ENCODE results near the gene GMDS.
A peak's percentile ranks its signal among the peaks of the same experiment; 100 is the strongest.

GMDS gene

GRCh38 chr6:2245103-2245876 lies at the start of gene GMDS:
Gene GMDS, minus strand, starts transcription at chr6:2245605.
- DNase-seq: peak; percentile 79

- no peak for DNase-seq
Observed at GRCh38 chr6:2285510-2285909, 40.1 kb upstream of the GMDS start.

GRCh38 chr6:2275892-2276242 lies 30.5 kb upstream of the GMDS start:
- DNase-seq: no peak

GRCh38 chr6:2274981-2275891 lies 29.8 kb upstream of the GMDS start:
- DNase-seq: no peak

GRCh38 chr6:2272696-2273095 lies 27.3 kb upstream of the GMDS start:
- no peak for DNase-seq

GRCh38 chr6:2270054-2270453 lies 24.6 kb upstream of the GMDS start:
- no peak for DNase-seq

GRCh38 chr6:2266841-2267240 lies 21.4 kb upstream of the GMDS start:
- DNase-seq: no peak

GRCh38 chr6:2266031-2266795 lies 20.8 kb upstream of the GMDS start:
- DNase-seq: no peak

GRCh38 chr6:2264932-2265331 lies 19.5 kb upstream of the GMDS start:
- no peak for DNase-seq

- DNase-seq: no peak
Observed at GRCh38 chr6:2263896-2264295, 18.5 kb upstream of the GMDS start.

- DNase-seq: no peak
Observed at GRCh38 chr6:2259574-2259973, 14.2 kb upstream of the GMDS start.

- DNase-seq: no peak
Observed at GRCh38 chr6:2259002-2259494, 13.6 kb upstream of the GMDS start.

- no peak for DNase-seq
Observed at GRCh38 chr6:2258112-2258511, 12.7 kb upstream of the GMDS start.

GRCh38 chr6:2257363-2257762 lies 12.0 kb upstream of the GMDS start:
- DNase-seq: peak; percentile 8

GRCh38 chr6:2254747-2255146 lies 9.3 kb upstream of the GMDS start:
- no peak for DNase-seq

- no peak for DNase-seq
Observed at GRCh38 chr6:2249126-2249525, 3.7 kb upstream of the GMDS start.

- DNase-seq: no peak
Observed at GRCh38 chr6:2247664-2248063, 2.3 kb upstream of the GMDS start.

GRCh38 chr6:2245877-2246863 lies 765 bp upstream of the GMDS start:
- peak; percentile 92 for DNase-seq

GRCh38 chr6:2244261-2245102 lies 923 bp downstream of the GMDS start:
- DNase-seq: peak; percentile 24

GRCh38 chr6:2242311-2242710 lies 3.1 kb downstream of the GMDS start:
- DNase-seq: no peak

GRCh38 chr6:2240961-2241360 lies 4.4 kb downstream of the GMDS start:
- no peak for DNase-seq
